Adrenal gland (tissue), 5 donors: ENCODE results near the gene OTULIN.

Experiments
- CTCF ChIP-seq, 6 experiments: fragments of 450-650 bp in 4 of 6; fragments of 200-600 bp in 2 of 6; sonication (generic) in 1 of 6; IDR thresholded peaks; 1 replicate in 5 of 6; 2 replicates in 1 of 6; pipeline versions ENCODE4 v1.5.1 to v1.8.0; 2016 to 2021; ENCODE audit warnings: antibody characterized with exemption in 6 of 6, mild to moderate bottlenecking in 2 of 6, moderate library complexity in 1 of 6
- POLR2A ChIP-seq, 2 donors: fragments of 450-650 bp; IDR thresholded peaks; one replicate each; pipeline ENCODE4 v1.6.1; 2017; ENCODE audit warnings: antibody characterized with exemption in 2 of 2, mild to moderate bottlenecking in 2 of 2, moderate library complexity in 1 of 2
- donor health status: DM: no; HTN: no; CAD: no.

DNA sequence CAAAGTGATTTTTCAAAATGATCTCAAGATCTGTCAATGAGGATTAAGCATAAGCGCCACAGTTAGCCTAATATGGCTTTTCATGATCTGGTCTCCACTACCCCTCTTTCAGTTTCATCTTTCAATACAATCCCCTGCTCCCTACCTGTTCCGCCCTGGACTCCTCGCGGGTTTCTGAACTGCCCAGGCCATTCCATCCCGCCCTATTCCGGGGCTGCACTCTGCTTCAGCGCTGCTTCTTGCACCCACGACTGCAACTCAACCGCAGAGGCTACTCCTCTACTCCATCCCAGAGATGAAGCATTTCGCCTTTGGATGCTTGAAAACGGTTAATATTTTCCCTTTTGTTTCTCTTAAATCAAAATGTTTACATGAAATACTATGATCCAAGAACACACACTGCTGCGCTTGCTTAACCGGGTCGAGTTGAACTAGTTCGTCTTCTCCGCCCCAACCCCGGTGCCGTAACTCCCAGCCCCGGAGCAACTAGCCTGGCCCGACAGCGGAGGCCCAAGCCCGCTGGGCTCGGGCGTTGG, 716 bp upstream of the OTULIN start:
- TF ChIP-seq CTCF (IDR thresholded peaks at IDR 0.05) (no peak), POLR2A (IDR thresholded peaks at IDR 0.05) (no peak)
